Measurements from ENCODE around the gene SIPA1L3.

SIPA1L3 gene

DNA sequence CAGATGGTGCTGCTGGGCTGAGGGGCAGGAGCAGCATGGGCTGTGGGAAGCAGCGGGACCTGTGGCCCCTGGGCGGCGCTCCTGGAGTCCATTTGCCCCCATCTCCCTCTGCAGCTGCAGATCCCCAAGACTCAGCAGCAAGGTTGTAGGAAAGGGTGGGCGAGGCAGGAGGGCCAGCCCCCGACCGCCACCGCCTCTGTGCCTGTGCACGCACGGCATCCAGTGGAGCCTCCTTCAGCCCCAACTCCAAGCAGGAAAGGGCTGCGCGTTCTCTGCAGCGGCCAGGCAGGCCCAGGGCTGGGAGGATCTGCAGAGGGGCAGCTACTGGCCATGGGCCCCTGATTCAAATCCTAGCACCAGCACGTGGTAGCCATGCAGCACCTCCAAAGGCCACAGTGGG, 296.2 kb downstream of the SIPA1L3 start (continued):
- TF ChIP-seq ZNF280D (tag by site-specific recombination; IDR thresholded peaks at IDR 0.05): no peak

DNA sequence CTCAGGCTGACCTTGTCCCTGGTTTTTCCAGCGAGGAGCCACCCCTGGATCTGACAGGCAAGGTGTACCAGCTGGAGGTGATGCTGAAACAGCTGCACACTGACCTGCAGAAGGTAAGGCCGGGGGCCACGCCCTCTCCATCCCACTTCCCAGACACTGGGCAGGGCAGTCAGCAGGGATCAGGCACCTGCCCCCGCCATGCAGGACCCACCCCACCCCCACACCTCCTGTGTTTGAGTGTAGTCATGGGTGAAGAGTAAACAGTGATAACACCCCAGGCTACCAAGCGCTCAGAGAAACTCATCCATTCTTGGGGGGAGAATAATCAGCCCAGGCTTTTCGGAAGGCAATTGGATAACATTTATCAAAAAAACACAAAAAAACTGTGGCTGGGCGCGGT, 297.1 kb downstream of the SIPA1L3 start:
- Histone ChIP-seq H3K4me3 (ENCODE audit: low read depth, low read length) (no peak overlapping the region), H3K4me1 (ENCODE audit: control insufficient read depth, insufficient read depth, low read length) (peaks cover 4% of the 10 kb centered on the region; the same call in 1 of the 2 replicates), H3K9me3 (ENCODE audit: control insufficient read depth, insufficient read depth, low read depth, low read length) (no peaks in the 10 kb centered on the region), H3K27ac (ENCODE audit: extremely low read depth, low read depth, low read length) (no peak overlapping the region), H3K36me3 (ENCODE audit: control insufficient read depth in 2 of 2, insufficient read depth in 1 of 2, low read length in 2 of 2) (peaks cover 0 to 14% of the 10 kb centered on the region in 2 experiments; a peak in 1 of 3 replicates)
- ChIA-PET CTCF (no interaction called here), POLR2A (interaction anchor here (0.6 kb wide), 1 partner anchor 16 kb away, joined by 3 read pairs; no protein-coding TSS in a partner anchor)
- peak; percentile 70 for TF ChIP-seq EGR2 (tag by site-specific recombination; IDR thresholded peaks at IDR 0.05; ENCODE audit: low read depth)
- no peak for TF ChIP-seq ZNF510 (tag by site-specific recombination; IDR thresholded peaks at IDR 0.05; ENCODE audit: insufficient replicate concordance)
- peak; percentile 42 for TF ChIP-seq ZFHX2 (tag by site-specific recombination; conservative IDR thresholded peaks at IDR 0.05)
- no peak for TF ChIP-seq ZNF211 (tag by site-specific recombination; IDR thresholded peaks at IDR 0.05; ENCODE audit: low read depth)
- TF ChIP-seq OSR2 (tag by site-specific recombination; IDR thresholded peaks at IDR 0.05): no peak
- no peak for TF ChIP-seq ZNF114 (tag by site-specific recombination; IDR thresholded peaks at IDR 0.05)
- TF ChIP-seq ZNF274 (IDR thresholded peaks at IDR 0.05; ENCODE audit: low read length): no peak
- no peak for TF ChIP-seq ZNF274 (tag by site-specific recombination; IDR thresholded peaks at IDR 0.05; ENCODE audit: borderline replicate concordance)
- TF ChIP-seq TRIM28 (IDR thresholded peaks at IDR 0.05; ENCODE audit: borderline replicate concordance, low read length): no peak
- no peak for TF ChIP-seq ZNF549 (tag by site-specific recombination; IDR thresholded peaks at IDR 0.05)

DNA sequence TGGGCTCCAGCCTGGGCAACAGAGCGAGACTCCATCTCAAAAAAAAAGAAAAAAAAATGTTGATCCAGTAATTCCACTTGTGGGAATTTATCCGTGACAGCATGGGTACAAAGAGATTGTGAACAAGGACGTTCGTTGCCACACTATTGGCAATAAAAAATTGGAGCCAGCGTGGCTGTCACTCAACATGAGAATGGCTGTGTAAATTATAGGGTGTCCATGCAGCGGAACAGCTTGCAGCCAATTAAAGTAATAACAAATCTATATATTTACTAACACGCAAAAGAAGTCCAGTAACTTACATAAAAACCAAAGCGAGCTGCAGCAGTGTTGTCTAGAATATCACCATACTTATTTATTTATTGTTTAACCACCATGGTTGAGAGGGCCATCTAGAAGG, 297.7 kb downstream of the SIPA1L3 start:
- ChIA-PET POLR2A (no interaction called here), CTCF (no interaction called here)

DNA sequence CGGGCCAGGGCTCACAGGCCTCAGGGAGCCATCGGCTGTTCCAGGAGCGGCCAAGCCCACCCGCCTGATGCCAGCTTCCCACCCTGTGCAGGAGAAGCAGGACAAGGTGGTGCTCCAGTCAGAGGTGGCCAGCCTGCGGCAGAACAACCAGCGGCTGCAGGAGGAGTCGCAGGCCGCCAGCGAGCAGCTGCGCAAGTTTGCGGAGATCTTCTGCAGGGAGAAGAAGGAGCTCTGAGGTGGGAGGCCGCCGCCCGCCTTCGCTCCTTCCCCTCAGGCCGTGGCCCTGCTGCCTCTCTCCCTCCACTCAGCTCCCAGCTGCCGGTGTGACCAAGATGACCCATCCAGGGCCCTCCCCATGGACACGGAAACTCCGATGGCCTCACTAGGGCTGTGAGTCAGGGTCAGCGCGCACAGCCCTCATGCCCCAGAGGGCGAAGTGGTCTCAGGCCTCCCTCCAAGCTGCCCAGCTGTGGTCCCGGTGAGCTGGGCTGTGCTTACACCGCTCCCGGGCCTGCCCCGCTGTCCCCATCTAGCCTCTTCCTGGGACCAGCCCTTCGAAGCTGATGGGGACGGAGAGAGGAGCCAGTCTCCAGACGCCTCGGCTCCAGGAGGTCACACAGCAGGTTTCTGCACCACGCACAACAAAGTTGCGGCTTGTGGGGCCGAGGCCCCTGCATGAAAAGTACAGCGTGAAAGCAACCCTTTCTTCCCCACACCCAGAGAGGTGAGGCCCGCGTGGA, 299.2 kb downstream of the SIPA1L3 start:
- no peaks in the 10 kb centered on the region for H3K9me3 ChIP-seq (ENCODE audit: control insufficient read depth, insufficient read depth, low read depth, low read length)
- ChIA-PET CTCF (no interaction called here), POLR2A (no interaction called here)
- H3K27ac ChIP-seq (ENCODE audit: extremely low read depth, low read depth, low read length): no peak overlapping the region
- peaks cover 23% of the 10 kb centered on the region for H3K4me1 ChIP-seq (ENCODE audit: control insufficient read depth, insufficient read depth, low read length)
- H3K4me3 ChIP-seq (ENCODE audit: low read depth, low read length): no peak overlapping the region
- H3K36me3 ChIP-seq (ENCODE audit: control insufficient read depth in 2 of 2, insufficient read depth in 1 of 2, low read length in 2 of 2): peaks cover 0 to 5% of the 10 kb centered on the region in 2 experiments; a peak in 1 of 3 replicates
- TF ChIP-seq ZNF324 (tag by site-specific recombination; IDR thresholded peaks at IDR 0.05): no peak
- peak; percentile 41; the same call in 1 of the 2 replicates for TF ChIP-seq ZNF600 (tag by site-specific recombination; IDR thresholded peaks at IDR 0.05)

More for the DNA sequence above, 297.7 kb downstream of the SIPA1L3 start:
- Histone ChIP-seq H3K4me3 (ENCODE audit: low read depth, low read length) (no peak overlapping the region), H3K9me3 (ENCODE audit: control insufficient read depth, insufficient read depth, low read depth, low read length) (no peaks in the 10 kb centered on the region), H3K4me1 (ENCODE audit: control insufficient read depth, insufficient read depth, low read length) (peaks cover 10% of the 10 kb centered on the region; the same call in 1 of the 2 replicates), H3K27ac (ENCODE audit: extremely low read depth, low read depth, low read length) (no peak overlapping the region), H3K36me3 (ENCODE audit: control insufficient read depth in 2 of 2, insufficient read depth in 1 of 2, low read length in 2 of 2) (peaks cover 0 to 14% of the 10 kb centered on the region in 2 experiments; a peak in 1 of 3 replicates)
- TF ChIP-seq SP7 (tag by site-specific recombination; IDR thresholded peaks at IDR 0.05) (peak; percentile 68), ZNF311 (tag by site-specific recombination; IDR thresholded peaks at IDR 0.05; ENCODE audit: borderline replicate concordance) (no peak)
